KMS-11 (cell line): ENCODE measurements around the gene MCOLN1.

Source experiments
- H2AFZ ChIP-seq: fragments of 200-600 bp; sonication (generic); 2 replicates; pipeline ENCODE4 v1.6.1; 2016; ENCODE audit warnings: antibody characterized with exemption, mixed run types, low read depth
- H3K27ac ChIP-seq: fragments of 200-600 bp; sonication (generic); 2 replicates; pipeline ENCODE4 v1.6.1; 2016; ENCODE audit warnings: mild to moderate bottlenecking, mixed run types
- H3K27me3 ChIP-seq: fragments of 200-600 bp; sonication (generic); 2 replicates; pipeline ENCODE4 v1.6.1; 2017; ENCODE audit warnings: mild to moderate bottlenecking, low read depth, mixed run types, moderate library complexity; ENCODE audit not compliant: insufficient read depth
- H3K36me3 ChIP-seq: fragments of 200-600 bp; sonication (generic); 2 replicates; pipeline ENCODE4 v1.6.1; 2017; ENCODE audit warnings: mild to moderate bottlenecking, mixed run types; ENCODE audit not compliant: insufficient read depth
- H3K4me1 ChIP-seq: fragments of 200-600 bp; sonication (generic); 2 replicates; pipeline ENCODE4 v1.6.1; 2016; ENCODE audit warnings: mild to moderate bottlenecking, low read depth, mixed run types; ENCODE audit not compliant: poor library complexity, severe bottlenecking
- H3K4me2 ChIP-seq: fragments of 200-600 bp; sonication (generic); 2 replicates; pipeline ENCODE4 v1.7.0; 2016; ENCODE audit warnings: mild to moderate bottlenecking, mixed run types
- H3K4me3 ChIP-seq: fragments of 200-600 bp; sonication (generic); IDR thresholded peaks from 2 replicates; pipeline ENCODE4 v1.6.1; 2017; ENCODE audit warnings: low read depth, low read length, mixed read lengths; ENCODE audit not compliant: insufficient read depth
- H3K79me2 ChIP-seq: fragments of 200-600 bp; sonication (generic); 2 replicates; pipeline ENCODE4 v1.6.1; 2016; ENCODE audit warnings: low read depth, mixed run types; ENCODE audit not compliant: insufficient read depth
- H3K9ac ChIP-seq: fragments of 200-600 bp; sonication (generic); 2 replicates; pipeline ENCODE4 v1.6.1; 2016; ENCODE audit warnings: mild to moderate bottlenecking, mixed run types
- H4K20me1 ChIP-seq: fragments of 200-600 bp; sonication (generic); 2 replicates; pipeline ENCODE4 v1.6.1; 2016; ENCODE audit warnings: mild to moderate bottlenecking, mixed run types; ENCODE audit not compliant: insufficient read depth
- TF ChIP-seq, protein P1 (sequence below): fragments of 200-600 bp; sonication (generic); conservative IDR thresholded peaks from 2 replicates; pipeline ENCODE4 v1.6.1; 2017; ENCODE audit warnings: low read depth, mild to moderate bottlenecking, antibody characterized with exemption, low read length, moderate library complexity, mixed read lengths

MCOLN1 gene

DNA sequence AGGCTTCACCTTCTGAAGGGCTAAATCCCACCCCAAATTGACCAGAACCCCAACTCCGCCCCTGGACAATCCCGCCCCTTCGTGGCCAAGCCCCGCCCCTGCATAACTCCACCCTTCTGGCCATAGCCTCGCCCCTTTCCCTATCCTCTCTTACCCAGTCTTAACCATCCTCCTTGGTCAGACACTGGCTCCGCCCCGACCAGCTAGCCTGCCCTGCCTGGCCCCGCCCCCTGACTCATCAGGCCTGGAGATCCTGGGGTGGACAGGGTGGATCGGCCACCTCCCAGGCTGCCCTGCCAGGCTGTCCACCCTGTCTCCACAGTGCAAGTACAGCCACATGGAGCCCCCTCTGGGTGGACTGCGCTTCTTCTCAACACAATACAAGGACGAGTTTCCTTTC is 14.5 kb upstream of the MCOLN1 start:
- no peak overlapping the region for H2AFZ ChIP-seq
- no peaks in the 10 kb centered on the region for H4K20me1 ChIP-seq
- no peaks in the 10 kb centered on the region for H3K79me2 ChIP-seq
- no peaks in the 10 kb centered on the region for H3K36me3 ChIP-seq
- peaks cover 24% of the 10 kb centered on the region for H3K4me1 ChIP-seq
- no peak overlapping the region for H3K9ac ChIP-seq
- H3K4me3 ChIP-seq: no peak overlapping the region
- TF ChIP-seq, protein P1, sequence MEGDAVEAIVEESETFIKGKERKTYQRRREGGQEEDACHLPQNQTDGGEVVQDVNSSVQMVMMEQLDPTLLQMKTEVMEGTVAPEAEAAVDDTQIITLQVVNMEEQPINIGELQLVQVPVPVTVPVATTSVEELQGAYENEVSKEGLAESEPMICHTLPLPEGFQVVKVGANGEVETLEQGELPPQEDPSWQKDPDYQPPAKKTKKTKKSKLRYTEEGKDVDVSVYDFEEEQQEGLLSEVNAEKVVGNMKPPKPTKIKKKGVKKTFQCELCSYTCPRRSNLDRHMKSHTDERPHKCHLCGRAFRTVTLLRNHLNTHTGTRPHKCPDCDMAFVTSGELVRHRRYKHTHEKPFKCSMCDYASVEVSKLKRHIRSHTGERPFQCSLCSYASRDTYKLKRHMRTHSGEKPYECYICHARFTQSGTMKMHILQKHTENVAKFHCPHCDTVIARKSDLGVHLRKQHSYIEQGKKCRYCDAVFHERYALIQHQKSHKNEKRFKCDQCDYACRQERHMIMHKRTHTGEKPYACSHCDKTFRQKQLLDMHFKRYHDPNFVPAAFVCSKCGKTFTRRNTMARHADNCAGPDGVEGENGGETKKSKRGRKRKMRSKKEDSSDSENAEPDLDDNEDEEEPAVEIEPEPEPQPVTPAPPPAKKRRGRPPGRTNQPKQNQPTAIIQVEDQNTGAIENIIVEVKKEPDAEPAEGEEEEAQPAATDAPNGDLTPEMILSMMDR: no peak
- H3K4me2 ChIP-seq: no peak overlapping the region
- H3K27ac ChIP-seq: no peak overlapping the region
- peaks cover 28% of the 10 kb centered on the region; the same call in 1 of the 2 replicates for H3K27me3 ChIP-seq

DNA sequence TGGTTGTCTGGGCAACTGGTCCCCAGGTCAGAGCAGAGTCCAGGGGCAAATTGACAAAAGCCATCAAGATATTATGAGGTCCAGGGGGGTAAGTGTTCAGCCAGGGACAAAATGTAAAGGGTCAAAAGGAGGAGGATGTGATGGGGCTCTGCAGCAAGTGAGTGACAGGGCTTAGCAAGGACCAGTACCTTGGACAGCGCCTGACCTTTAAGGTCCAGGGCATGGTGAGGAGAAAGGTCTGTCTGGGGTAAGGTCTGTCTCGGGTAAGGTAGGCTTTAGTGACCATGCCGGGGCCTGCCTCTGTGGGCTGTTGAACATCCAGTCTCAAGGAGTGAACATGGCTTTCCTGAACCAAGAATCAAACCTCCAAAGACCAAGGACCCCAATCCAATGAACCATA is 12.8 kb upstream of the MCOLN1 start:
- Histone ChIP-seq H3K36me3 (no peaks in the 10 kb centered on the region), H3K27ac (no peak overlapping the region), H3K9ac (no peak overlapping the region), H4K20me1 (no peaks in the 10 kb centered on the region), H3K79me2 (no peaks in the 10 kb centered on the region), H2AFZ (no peak overlapping the region), H3K27me3 (peaks cover 34% of the 10 kb centered on the region; the same call in 1 of the 2 replicates), H3K4me1 (peaks cover 24% of the 10 kb centered on the region), H3K4me2 (no peak overlapping the region), H3K4me3 (no peak overlapping the region)
- TF ChIP-seq, protein P1: no peak

DNA sequence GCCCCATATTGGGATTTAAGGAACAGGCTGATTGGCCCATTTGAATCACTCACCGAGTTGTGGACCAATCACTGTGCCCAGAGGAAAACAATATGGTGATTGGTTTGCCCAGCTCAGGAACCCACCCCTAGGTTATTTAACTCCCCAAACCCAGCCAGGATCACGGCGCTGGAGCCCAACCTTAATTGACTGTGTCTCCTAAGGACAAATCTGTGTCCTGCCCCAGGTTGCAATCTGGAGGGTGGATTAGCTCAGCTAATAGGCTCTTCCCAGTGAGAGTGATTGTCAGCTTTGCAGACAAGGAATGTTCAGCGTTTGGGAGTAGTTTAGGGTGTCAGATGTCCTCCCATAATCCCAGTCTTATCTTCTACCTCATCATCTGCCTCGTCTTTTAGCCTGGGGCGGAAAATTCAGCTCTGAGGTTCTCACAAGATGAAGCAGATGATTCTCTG is 10.0 kb upstream of the MCOLN1 start:
- Histone ChIP-seq H3K4me2 (no peak overlapping the region), H4K20me1 (no peaks in the 10 kb centered on the region), H3K4me3 (no peak overlapping the region), H3K27ac (no peak overlapping the region), H2AFZ (no peak overlapping the region), H3K79me2 (no peaks in the 10 kb centered on the region), H3K9ac (no peak overlapping the region), H3K4me1 (peaks cover 7% of the 10 kb centered on the region), H3K27me3 (peaks cover 36% of the 10 kb centered on the region; the same call in 1 of the 2 replicates), H3K36me3 (no peaks in the 10 kb centered on the region)
- TF ChIP-seq, protein P1: no peak

DNA sequence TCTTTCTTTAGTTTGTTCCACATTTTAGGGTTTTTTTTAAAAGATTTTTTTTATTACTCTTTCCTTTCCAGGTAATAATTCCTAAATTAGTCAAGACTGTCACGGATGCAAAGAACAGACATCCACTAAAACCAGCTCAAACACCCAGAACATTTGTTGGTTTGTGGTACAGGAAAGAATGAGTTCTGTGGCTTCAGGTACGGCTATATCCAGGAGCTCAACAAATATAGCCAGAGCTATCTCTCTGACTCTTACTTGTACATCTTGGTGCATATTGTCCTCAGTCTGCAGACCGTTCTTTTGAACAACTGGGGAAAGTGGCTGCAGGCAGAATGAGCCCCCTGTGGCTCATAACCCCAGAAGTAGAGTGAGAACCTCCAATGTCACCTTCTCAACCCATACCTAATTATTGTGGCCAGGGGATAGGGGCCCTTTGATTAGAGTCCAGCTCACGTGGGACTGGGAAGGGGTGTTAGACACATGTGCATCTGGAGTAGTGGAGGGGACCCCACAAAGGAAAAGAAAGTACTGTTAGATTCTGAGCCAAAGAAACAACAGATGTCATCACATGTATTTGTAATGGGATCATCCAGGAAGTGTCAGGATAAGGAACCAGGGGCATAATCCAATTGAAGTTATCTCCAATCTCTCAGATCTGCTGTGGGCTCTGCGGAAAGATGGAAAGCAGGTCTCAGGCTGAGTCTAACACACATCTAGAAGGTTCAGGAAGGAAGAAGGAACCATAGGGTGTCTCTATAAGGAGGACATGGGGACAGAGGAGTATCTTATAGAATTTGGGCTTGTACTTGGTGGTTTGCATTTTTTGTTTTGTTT is 8.4 kb upstream of the MCOLN1 start:
- Histone ChIP-seq H3K9ac (no peak overlapping the region), H3K4me1 (no peaks in the 10 kb centered on the region), H4K20me1 (no peaks in the 10 kb centered on the region), H3K36me3 (no peaks in the 10 kb centered on the region), H2AFZ (no peak overlapping the region), H3K27ac (no peak overlapping the region), H3K79me2 (no peaks in the 10 kb centered on the region), H3K4me2 (no peak overlapping the region), H3K27me3 (peaks cover 36% of the 10 kb centered on the region; the same call in 1 of the 2 replicates), H3K4me3 (no peak overlapping the region)
- TF ChIP-seq, protein P1: no peak
